Ishikawa (cell line): ENCODE measurements around the gene AUTS2.

ENCODE experiments used
- CEBPB ChIP-seq: IDR thresholded peaks from 2 replicates; pipeline ENCODE4 v1.6.1; 2012
- FOXM1 ChIP-seq: IDR thresholded peaks from 2 replicates; pipeline ENCODE4 v1.6.1; 2012; ENCODE audit warnings: low read depth, borderline replicate concordance
- NFIC ChIP-seq: IDR thresholded peaks from 2 replicates; pipeline ENCODE4 v1.6.1; 2012
- RAD21 ChIP-seq: IDR thresholded peaks from 2 replicates; pipeline ENCODE4 v1.6.1; 2012; ENCODE audit warnings: low read depth

- TF ChIP-seq RAD21 (no peak), CEBPB (no peak), NFIC (no peak), FOXM1 (no peak)
These were observed 891.5 kb downstream of the AUTS2 start for GRCh38 chr7:70489813-70490212.
